ENCODE results near the gene NCBP2. TPM values are rescaled to one million over a fixed set of nuclear protein-coding genes. Genes with fewer than 3 reads are reported as not detected.

NCBP2 gene
- total RNA-seq, 1 experiment from 2014 or later, result 120 TPM

- H2AK5ac ChIP-seq (ENCODE audit: insufficient read length, low read length), result no peak overlapping the region
- no peaks in the 10 kb centered on the region for H3K4me1 ChIP-seq (ENCODE audit: insufficient read depth, low read length)
- no peak for TF ChIP-seq CTCF (conservative IDR thresholded peaks at IDR 0.05)
- no peak overlapping the region for H2BK5ac ChIP-seq (ENCODE audit: insufficient read length, low read length)
- H4K20me1 ChIP-seq (ENCODE audit: control insufficient read depth, insufficient read depth, insufficient read length), result no peaks in the 10 kb centered on the region
- H3K18ac ChIP-seq (ENCODE audit: insufficient read length, low read depth, low read length), result no peak overlapping the region
- H3K4ac ChIP-seq (ENCODE audit: low read depth, low read length), result no peak overlapping the region
- H3T11ph ChIP-seq (ENCODE audit: low read length), result no peak overlapping the region
- H3K4me2 ChIP-seq (ENCODE audit: insufficient read depth, insufficient read length, low read length), result no peak overlapping the region
- H3K23me2 ChIP-seq (ENCODE audit: insufficient read length, low read depth, low read length, poor library complexity, severe bottlenecking), result no peaks in the 10 kb centered on the region
- no peak overlapping the region for H3K9ac ChIP-seq (ENCODE audit: extremely low read depth, insufficient read length, low read length)
- no peaks in the 10 kb centered on the region for H3K79me2 ChIP-seq (ENCODE audit: insufficient read depth, low read length)
- Mint-ChIP-seq H3K36me3 (ENCODE audit: insufficient read depth in 1 of 3, low read depth in 3 of 3) (peaks cover 6 to 24% (median 10%) of the 10 kb centered on the region in 3 experiments; a peak in 5 of 7 replicates), H3K4me1 (no peaks in the 10 kb centered on the region), H3K9me3 (no peaks in the 10 kb centered on the region), H3K27me3 (ENCODE audit: low read depth) (no peaks in the 10 kb centered on the region), H3K27ac (no peak overlapping the region), H3K4me3 (no peak overlapping the region)
- H3K14ac ChIP-seq (ENCODE audit: insufficient read depth, low read length), result no peak overlapping the region
- no peaks in the 10 kb centered on the region for H3K79me1 ChIP-seq (ENCODE audit: insufficient read depth, low read depth, low read length, poor library complexity, severe bottlenecking)
- no CpG with 5 or more reads among the region's 1 CpG for WGBS (ENCODE audit: extremely low coverage, insufficient read length, low lambda C conversion rate)
- H3K27ac ChIP-seq (ENCODE audit: insufficient read length, low read depth, low read length), result no peak overlapping the region
- no peak overlapping the region for H4K91ac ChIP-seq (ENCODE audit: insufficient read length, low read depth, low read length)
- no peak overlapping the region for H4K5ac ChIP-seq (ENCODE audit: insufficient read length, low read depth, low read length)
- H3K23ac ChIP-seq (ENCODE audit: insufficient read length, low read depth, low read length), result no peak overlapping the region
- H2AFZ ChIP-seq (ENCODE audit: low read length), result no peak overlapping the region
- no peak overlapping the region for H2BK120ac ChIP-seq (ENCODE audit: low read depth, low read length, poor library complexity, severe bottlenecking)
- H2BK20ac ChIP-seq (ENCODE audit: low read depth, low read length, poor library complexity, severe bottlenecking), result no peak overlapping the region
- no peak overlapping the region for H4K8ac ChIP-seq (replicated peaks; ENCODE audit: insufficient read length, low read depth, low read length)
- H3K27me3 ChIP-seq (ENCODE audit: insufficient read depth, low read length), result no peaks in the 10 kb centered on the region
- H3K56ac ChIP-seq (ENCODE audit: insufficient read length, low read depth, low read length), result no peak overlapping the region
- H3K9me3 ChIP-seq (ENCODE audit: control insufficient read depth, low read depth, low read length), result no peaks in the 10 kb centered on the region
- DNase-seq, result no peak
- no peak overlapping the region for H2BK12ac ChIP-seq (ENCODE audit: insufficient read length, low read depth, low read length)
- H2BK15ac ChIP-seq (ENCODE audit: low read depth, low read length), result no peak overlapping the region
Observed at GRCh38 chr3:196916221-196916620, 26.1 kb downstream of the NCBP2 start.
